Activated naive CD4-positive, alpha-beta T cell treated with anti-CD3 and anti-CD28 coated beads, Interleukin-2, amount 50 U/mL, for 24 hours (primary cell): ENCODE data around the gene BTG1.
"Not testable (repeated sequence)": the region's sequence is repeated elsewhere in the genome, so short reads cannot be mapped to it uniquely, and the experiment has no call there.

Experiments
- H3K27ac Mint-ChIP-seq: one replicate; pipeline ENCODE4 v1.8.0; 2021; ENCODE audit warnings: mild to moderate bottlenecking, mixed read lengths
- H3K27me3 Mint-ChIP-seq: one replicate; pipeline ENCODE4 v1.8.0; 2021; ENCODE audit warnings: mixed read lengths
- H3K36me3 Mint-ChIP-seq: one replicate; pipeline ENCODE4 v1.8.0; 2021; ENCODE audit warnings: mixed read lengths
- H3K4me1 Mint-ChIP-seq: one replicate; pipeline ENCODE4 v1.8.0; 2021; ENCODE audit warnings: mixed read lengths
- H3K4me3 Mint-ChIP-seq: one replicate; pipeline ENCODE4 v1.8.0; 2021; ENCODE audit warnings: mild to moderate bottlenecking, mixed read lengths
- H3K9me3 Mint-ChIP-seq: one replicate; pipeline ENCODE4 v1.8.0; 2021; ENCODE audit warnings: mixed read lengths

BTG1 gene

DNA sequence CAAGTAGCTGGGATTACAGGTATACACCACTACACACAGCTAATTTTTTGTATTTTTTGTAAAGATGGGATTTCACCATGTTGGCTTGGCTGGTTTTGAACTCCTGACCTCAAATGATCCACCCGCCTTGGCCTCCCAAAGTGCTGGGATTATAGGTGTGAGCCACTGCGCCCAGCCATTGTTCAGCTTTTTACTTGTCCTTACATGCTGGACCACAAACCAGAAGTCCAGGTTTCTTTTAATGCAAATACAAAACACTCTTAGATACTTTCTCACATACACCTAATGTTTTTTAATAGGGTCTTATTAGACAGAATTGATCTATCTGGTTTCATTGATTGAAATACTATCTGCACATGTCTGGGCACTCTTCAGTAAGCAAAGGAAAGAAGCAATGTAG lies 40.5 kb downstream of the BTG1 start:
- H3K27ac Mint-ChIP-seq = peak overlapping the region; percentile 91
- peak overlapping the region; percentile 81 for H3K4me3 Mint-ChIP-seq
- peaks cover 9% of the 10 kb centered on the region for H3K9me3 Mint-ChIP-seq
- peaks cover 82% of the 10 kb centered on the region for H3K4me1 Mint-ChIP-seq
- peaks cover 25% of the 10 kb centered on the region for H3K36me3 Mint-ChIP-seq
- H3K27me3 Mint-ChIP-seq = no peaks in the 10 kb centered on the region

DNA sequence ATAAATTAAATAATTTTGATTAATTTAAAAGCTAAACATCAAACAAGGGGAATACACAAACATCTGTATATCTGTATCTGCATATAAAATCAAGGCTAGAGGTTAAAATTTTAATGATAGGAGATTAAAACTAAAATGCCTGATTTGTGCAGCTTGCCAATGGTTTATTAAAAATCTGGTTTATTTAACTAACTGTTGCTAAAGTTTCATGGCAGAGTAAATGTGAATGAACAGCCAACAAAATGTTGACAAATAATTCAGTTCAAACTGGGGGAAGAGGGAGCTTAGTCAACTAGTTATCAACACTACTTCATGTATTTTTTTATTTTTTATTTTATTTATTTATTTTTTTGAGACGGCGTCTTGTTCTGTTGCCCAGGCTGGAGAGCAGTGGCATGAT lies 43.0 kb downstream of the BTG1 start:
- peaks cover 28% of the 10 kb centered on the region for H3K36me3 Mint-ChIP-seq
- H3K4me3 Mint-ChIP-seq = no peak overlapping the region
- no peak overlapping the region for H3K27ac Mint-ChIP-seq
- H3K27me3 Mint-ChIP-seq = no peaks in the 10 kb centered on the region
- H3K9me3 Mint-ChIP-seq = peaks cover 17% of the 10 kb centered on the region
- H3K4me1 Mint-ChIP-seq = peaks cover 78% of the 10 kb centered on the region

DNA sequence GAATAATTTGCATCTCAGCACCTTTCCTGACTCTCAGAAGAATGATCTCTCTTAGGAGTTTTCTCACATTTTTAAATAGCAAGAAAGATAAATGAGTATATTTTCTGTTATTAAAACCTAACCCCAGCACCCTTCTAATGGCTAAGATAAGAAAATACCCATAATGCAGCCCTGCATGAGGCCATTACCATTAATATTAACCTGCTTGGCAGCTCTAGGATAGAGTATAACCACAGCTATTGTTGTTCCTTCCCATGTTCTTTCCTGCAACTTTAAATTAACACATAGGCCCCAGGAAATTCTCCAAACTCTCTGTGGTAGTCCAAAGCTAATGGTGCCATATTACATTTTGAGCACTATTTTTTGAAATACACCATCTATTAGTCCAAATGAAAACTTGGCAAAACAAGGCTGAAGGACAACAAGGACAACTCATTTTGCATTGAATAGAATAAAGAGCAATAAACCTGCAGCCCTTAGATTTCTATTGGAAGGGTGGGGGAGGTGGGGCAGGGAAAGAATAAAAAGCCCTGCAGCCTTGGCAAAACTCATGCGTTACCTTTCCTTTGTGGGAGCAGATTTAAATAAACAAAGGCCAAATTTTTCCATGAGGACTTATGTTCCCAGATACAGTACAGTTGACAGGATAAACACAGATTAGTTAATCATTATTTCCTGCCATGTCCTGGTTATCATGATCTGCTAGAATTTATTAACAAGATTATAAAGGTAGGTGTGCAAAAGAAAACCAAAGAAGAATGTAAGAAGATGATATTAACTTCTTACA lies 46.9 kb downstream of the BTG1 start:
- no peaks in the 10 kb centered on the region for H3K27me3 Mint-ChIP-seq

DNA sequence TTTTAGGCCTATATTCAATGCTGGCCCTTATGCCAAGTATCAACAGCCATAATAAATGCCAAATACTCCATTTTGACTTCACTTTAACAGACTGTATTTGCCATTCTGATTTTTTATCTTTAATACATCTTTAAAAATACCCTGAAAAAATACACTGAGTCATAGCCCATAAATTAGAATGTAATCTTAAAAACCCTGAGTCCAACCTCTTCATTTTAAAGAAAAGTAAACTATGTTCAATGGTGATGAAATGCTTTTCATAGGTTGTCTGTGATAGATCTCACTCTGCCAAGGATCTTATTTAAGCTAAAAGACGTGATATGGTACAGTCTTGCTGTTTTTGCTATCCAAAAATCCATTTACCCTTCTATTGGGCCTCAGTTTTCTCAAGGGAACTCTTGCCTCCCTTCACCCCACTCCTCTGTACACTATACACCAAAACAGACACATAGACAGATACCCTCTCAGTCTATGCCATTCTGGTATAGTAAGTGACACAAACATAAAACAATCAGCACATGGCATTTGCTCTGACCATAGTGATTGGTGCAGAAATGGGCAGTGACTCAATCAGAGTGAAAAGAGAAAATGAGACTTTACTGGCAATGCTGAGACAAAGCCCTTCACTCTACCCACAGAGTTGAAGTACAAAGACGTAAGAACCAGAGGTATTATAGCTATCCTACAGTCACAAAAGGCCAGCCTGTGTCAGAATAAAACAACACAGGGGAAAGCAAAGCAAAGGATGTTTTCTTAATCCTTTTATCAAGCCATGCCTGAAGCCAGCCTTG lies 49.1 kb downstream of the BTG1 start:
- Mint-ChIP-seq H3K27ac (peak overlapping the region; percentile 89), H3K36me3 (peaks cover 18% of the 10 kb centered on the region), H3K27me3 (no peaks in the 10 kb centered on the region), H3K4me3 (peak overlapping the region; percentile 51), H3K4me1 (peaks cover 70% of the 10 kb centered on the region), H3K9me3 (peaks cover 17% of the 10 kb centered on the region)

More for the DNA sequence above, 46.9 kb downstream of the BTG1 start:
- Mint-ChIP-seq H3K36me3 (peaks cover 18% of the 10 kb centered on the region), H3K4me3 (no peak overlapping the region), H3K9me3 (peaks cover 17% of the 10 kb centered on the region), H3K4me1 (peaks cover 75% of the 10 kb centered on the region), H3K27ac (peak overlapping the region; percentile 41)

DNA sequence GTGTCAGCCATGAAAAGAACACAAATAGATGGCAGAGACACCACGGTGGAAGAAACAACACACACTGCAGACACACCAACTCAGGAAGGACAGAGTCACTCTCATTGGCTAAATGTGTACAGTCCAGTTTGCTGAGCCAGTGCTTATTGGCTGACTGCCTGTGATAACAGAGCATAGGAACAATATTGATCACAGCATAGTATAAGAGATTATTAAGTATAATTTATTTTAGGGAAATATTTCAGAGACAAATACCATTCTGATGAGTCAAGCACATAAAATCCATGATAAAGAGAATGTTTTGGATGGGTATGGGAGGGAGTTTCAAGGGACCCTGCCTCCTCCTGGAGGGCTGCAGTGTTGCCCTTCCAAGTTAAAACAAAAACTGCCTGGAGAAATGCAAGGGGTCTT lies 50.9 kb downstream of the BTG1 start:
- Mint-ChIP-seq H3K27me3 (no peaks in the 10 kb centered on the region), H3K4me3 (no peak overlapping the region), H3K36me3 (peaks cover 11% of the 10 kb centered on the region), H3K9me3 (peaks cover 5% of the 10 kb centered on the region), H3K4me1 (peaks cover 70% of the 10 kb centered on the region), H3K27ac (no peak overlapping the region)

DNA sequence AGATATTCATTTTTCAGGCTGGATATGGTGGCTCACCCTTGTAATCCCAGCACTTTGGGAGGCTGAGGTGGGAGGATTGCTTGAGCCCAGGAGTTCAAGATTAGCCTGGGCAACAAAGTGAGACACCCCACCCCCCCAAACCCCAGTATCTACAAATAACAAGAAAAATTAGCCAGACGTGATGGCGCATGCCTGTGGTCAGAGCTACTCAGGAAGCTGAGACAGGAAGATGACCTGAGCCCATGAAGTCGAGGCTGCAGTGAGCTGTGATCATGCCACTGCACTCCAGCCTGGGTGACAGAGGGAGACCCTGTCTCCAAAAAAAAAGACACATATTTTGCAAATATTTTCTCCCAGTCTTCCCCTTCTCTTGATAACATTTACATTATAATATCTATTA lies 51.3 kb downstream of the BTG1 start:
- H3K4me3 Mint-ChIP-seq, H3K27me3 Mint-ChIP-seq, H3K27ac Mint-ChIP-seq, H3K9me3 Mint-ChIP-seq, H3K36me3 Mint-ChIP-seq: not testable (repeated sequence)
- H3K4me1 Mint-ChIP-seq = peaks cover 70% of the 10 kb centered on the region
